ENCODE measurements around the gene FAAP100. TPM values are rescaled to one million over a fixed set of nuclear protein-coding genes. Genes with fewer than 3 reads are reported as not detected.

Gene FAAP100
- total and polyA plus RNA-seq, 2 donors (not counting 1 experiment from before 2014, with no cell fraction given) = 62.0 to 72.7 TPM

- WGBS (ENCODE audit: insufficient coverage) = 95% methylated on average over 16 of the region's 16 CpGs
- H2AFZ ChIP-seq (ENCODE audit: insufficient read depth, low read depth, low read length, poor library complexity, severe bottlenecking) = no peak overlapping the region
- ChIA-PET CTCF (interaction anchor here (0.7 kb wide), 1 partner anchor 50 kb away, joined by 4 read pairs; no protein-coding TSS in a partner anchor), POLR2A (no interaction called here)
- Mint-ChIP-seq H3K27ac (no peak overlapping the region), H3K9me3 (ENCODE audit: insufficient read depth) (no peaks in the 10 kb centered on the region), H3K27me3 (no peaks in the 10 kb centered on the region), H3K4me3 (no peak overlapping the region), H3K4me1 (peaks cover 29% of the 10 kb centered on the region)
- no peaks in the 10 kb centered on the region for H3K27me3 ChIP-seq (replicated peaks in 1 of 4; ENCODE audit: control extremely low read depth in 1 of 4, control insufficient read depth in 3 of 4, insufficient read depth in 4 of 4, low read length in 3 of 4)
- peaks cover 8 to 57% of the 10 kb centered on the region in 2 experiments for H3K36me3 ChIP-seq (replicated peaks in 1 of 2; ENCODE audit: control extremely low read depth in 1 of 2, control insufficient read depth in 1 of 2, extremely low read depth in 1 of 2, insufficient read depth in 2 of 2, low read length in 1 of 2)
- ATAC-seq (ENCODE audit: low read depth) (no peak), DNase-seq (no peak)
- H3K79me2 ChIP-seq (ENCODE audit: control insufficient read depth, insufficient read depth, low read length) = no peaks in the 10 kb centered on the region
- TF ChIP-seq CTCF (IDR thresholded peaks at IDR 0.05) = no peak
- no peak for TF ChIP-seq EZH2 (IDR thresholded peaks at IDR 0.05; ENCODE audit: borderline replicate concordance, insufficient read depth, low read depth, low read length, poor library complexity, severe bottlenecking)
- intact Hi-C loops (cut with micrococcal nuclease) = no loop called here
- no peak overlapping the region for H3K4me3 ChIP-seq (ENCODE audit: control extremely low read depth in 1 of 5, extremely low read depth in 1 of 5, insufficient read depth in 1 of 5, low read depth in 2 of 5, low read length in 4 of 5)
- no peak overlapping the region for H3K27ac ChIP-seq (ENCODE audit: low read length in 2 of 2)
- no peak overlapping the region for H3K9ac ChIP-seq (ENCODE audit: low read length)
- H3K9me3 ChIP-seq (ENCODE audit: control extremely low read depth in 1 of 3, control insufficient read depth in 2 of 3, insufficient read depth in 1 of 3, low read length in 2 of 3) = no peaks in the 10 kb centered on the region
- H3K4me2 ChIP-seq (replicated peaks; ENCODE audit: low read depth, low read length, poor library complexity, severe bottlenecking) = no peak overlapping the region
- H4K20me1 ChIP-seq (ENCODE audit: control insufficient read depth, insufficient read depth, low read length, poor library complexity, severe bottlenecking) = no peaks in the 10 kb centered on the region
- peaks cover 27 to 35% of the 10 kb centered on the region in 2 donors for H3K4me1 ChIP-seq (ENCODE audit: control insufficient read depth in 2 of 2, insufficient read depth in 2 of 2, low read length in 2 of 2)
These were observed 13.1 kb upstream of the FAAP100 start for GRCh38 chr17:81565231-81565630.

GRCh38 chr17:81564778-81565177 lies 12.6 kb upstream of the FAAP100 start:
- Mint-ChIP-seq H3K4me3 (no peak overlapping the region), H3K9me3 (ENCODE audit: insufficient read depth) (no peaks in the 10 kb centered on the region), H3K27ac (no peak overlapping the region), H3K4me1 (peaks cover 32% of the 10 kb centered on the region), H3K27me3 (no peaks in the 10 kb centered on the region)
- ChIA-PET POLR2A (no interaction called here), CTCF (interaction anchor here (0.7 to 1.9 kb wide), 2 partner anchors 46 to 50 kb away, joined by 4 to 5 read pairs; no protein-coding TSS in a partner anchor)
- Histone ChIP-seq H3K27ac (ENCODE audit: low read length in 2 of 2) (no peak overlapping the region), H3K4me1 (ENCODE audit: control insufficient read depth in 2 of 2, insufficient read depth in 2 of 2, low read length in 2 of 2) (peaks cover 30 to 40% of the 10 kb centered on the region in 2 donors), H3K9ac (ENCODE audit: low read length) (no peak overlapping the region), H3K9me3 (ENCODE audit: control extremely low read depth in 1 of 3, control insufficient read depth in 2 of 3, insufficient read depth in 1 of 3, low read length in 2 of 3) (no peaks in the 10 kb centered on the region), H2AFZ (ENCODE audit: insufficient read depth, low read depth, low read length, poor library complexity, severe bottlenecking) (no peak overlapping the region), H3K79me2 (ENCODE audit: control insufficient read depth, insufficient read depth, low read length) (peaks cover 3% of the 10 kb centered on the region), H3K4me2 (replicated peaks; ENCODE audit: low read depth, low read length, poor library complexity, severe bottlenecking) (no peak overlapping the region), H4K20me1 (ENCODE audit: control insufficient read depth, insufficient read depth, low read length, poor library complexity, severe bottlenecking) (no peaks in the 10 kb centered on the region), H3K36me3 (replicated peaks in 1 of 2; ENCODE audit: control extremely low read depth in 1 of 2, control insufficient read depth in 1 of 2, extremely low read depth in 1 of 2, insufficient read depth in 2 of 2, low read length in 1 of 2) (peaks cover 8 to 53% of the 10 kb centered on the region in 2 experiments), H3K4me3 (ENCODE audit: control extremely low read depth in 1 of 5, extremely low read depth in 1 of 5, insufficient read depth in 1 of 5, low read depth in 2 of 5, low read length in 4 of 5) (no peak overlapping the region), H3K27me3 (replicated peaks in 1 of 4; ENCODE audit: control extremely low read depth in 1 of 4, control insufficient read depth in 3 of 4, insufficient read depth in 4 of 4, low read length in 3 of 4) (no peaks in the 10 kb centered on the region)
- intact Hi-C loops (cut with micrococcal nuclease) = no loop called here
- ATAC-seq (ENCODE audit: low read depth) (no peak), DNase-seq (no peak)
- WGBS (ENCODE audit: insufficient coverage) = 98% methylated on average over 15 of the region's 17 CpGs
- TF ChIP-seq CTCF (IDR thresholded peaks at IDR 0.05) = no peak
- no peak for TF ChIP-seq EZH2 (IDR thresholded peaks at IDR 0.05; ENCODE audit: borderline replicate concordance, insufficient read depth, low read depth, low read length, poor library complexity, severe bottlenecking)

Measured in B cell (primary cell).